Left ventricle myocardium inferior (tissue), 1 donor: ENCODE measurements around the gene SEC24D. TPM values are rescaled to one million over a fixed set of nuclear protein-coding genes. Genes with fewer than 3 reads are reported as not detected.
A peak's percentile ranks its signal among the peaks of the same experiment; 100 is the strongest.

Experiments
- DNase-seq: peaks from one replicate; pipeline ENCODE4 v3.0.0-alpha.2; 2020
- H3K27ac ChIP-seq: fragments of 200-600 bp; replicated peaks from 2 replicates; pipeline ENCODE4 v1.8.0; 2021
- H3K27me3 ChIP-seq: fragments of 200-600 bp; 2 replicates; pipeline ENCODE4 v1.8.0; 2021; ENCODE audit warnings: low read depth
- H3K36me3 ChIP-seq: fragments of 200-600 bp; 2 replicates; pipeline ENCODE4 v1.8.0; 2021
- H3K4me1 ChIP-seq: fragments of 200-600 bp; 2 replicates; pipeline ENCODE4 v1.8.0; 2021
- H3K4me3 ChIP-seq: fragments of 200-600 bp; 2 replicates; pipeline ENCODE4 v1.8.0; 2021; ENCODE audit warnings: mild to moderate bottlenecking, moderate library complexity
- H3K9me3 ChIP-seq: fragments of 200-600 bp; replicated peaks from 2 replicates; pipeline ENCODE4 v1.8.0; 2021
- intact Hi-C: fragments of 100-400 bp; cut with micrococcal nuclease; formaldehyde crosslinking; loops from one replicate; pipeline ENCODE4 v1.11.0; 2022
- total RNA-seq: library from RNA; stranded (reverse); fragmentation: NEBNext Ultra II Directional; extraction: Animal tissue kit (Norgen Biotek cat#: 25700); gene quantifications from one replicate; pipeline ENCODE4 v1.2.1, GENCODE V29; 2021
- TF ChIP-seq, protein P1 (sequence below): fragments of 200-600 bp; IDR thresholded peaks from 2 replicates; pipeline ENCODE4 v1.8.0; 2021; ENCODE audit warnings: antibody characterized with exemption, mild to moderate bottlenecking, borderline replicate concordance
- donor health status: DM: no; HTN: yes; CAD: no; lungs with severe emphysema.

The SEC24D gene
- total RNA-seq, 1 donor from 2014 or later = 10.5 TPM

DNA sequence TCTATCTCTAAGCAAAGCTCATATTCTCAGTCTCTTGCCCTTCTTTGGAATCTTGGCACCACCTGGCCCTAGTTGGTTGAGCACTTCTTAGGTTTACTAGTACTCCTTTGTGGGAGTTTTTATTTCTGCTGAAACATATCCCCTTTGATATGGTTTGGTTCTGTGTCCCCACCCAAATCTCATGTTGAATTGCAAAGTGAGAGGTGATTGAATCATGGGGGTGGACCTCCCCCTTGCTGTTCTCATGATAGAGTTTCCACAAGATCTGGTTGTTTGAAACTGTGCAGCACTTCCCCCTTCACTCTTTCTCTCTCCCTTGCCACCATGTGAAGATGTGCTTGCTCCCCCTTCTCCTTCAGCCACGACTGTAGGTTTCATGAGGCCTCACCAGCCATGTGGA is 30.5 kb upstream of the SEC24D start:
- no peak overlapping the region for H3K27ac ChIP-seq
- H3K9me3 ChIP-seq = no peaks in the 10 kb centered on the region
- no peaks in the 10 kb centered on the region for H3K27me3 ChIP-seq
- intact Hi-C loops = no loop called here
- no peaks in the 10 kb centered on the region for H3K36me3 ChIP-seq
- no peak for DNase-seq
- TF ChIP-seq, protein P1, sequence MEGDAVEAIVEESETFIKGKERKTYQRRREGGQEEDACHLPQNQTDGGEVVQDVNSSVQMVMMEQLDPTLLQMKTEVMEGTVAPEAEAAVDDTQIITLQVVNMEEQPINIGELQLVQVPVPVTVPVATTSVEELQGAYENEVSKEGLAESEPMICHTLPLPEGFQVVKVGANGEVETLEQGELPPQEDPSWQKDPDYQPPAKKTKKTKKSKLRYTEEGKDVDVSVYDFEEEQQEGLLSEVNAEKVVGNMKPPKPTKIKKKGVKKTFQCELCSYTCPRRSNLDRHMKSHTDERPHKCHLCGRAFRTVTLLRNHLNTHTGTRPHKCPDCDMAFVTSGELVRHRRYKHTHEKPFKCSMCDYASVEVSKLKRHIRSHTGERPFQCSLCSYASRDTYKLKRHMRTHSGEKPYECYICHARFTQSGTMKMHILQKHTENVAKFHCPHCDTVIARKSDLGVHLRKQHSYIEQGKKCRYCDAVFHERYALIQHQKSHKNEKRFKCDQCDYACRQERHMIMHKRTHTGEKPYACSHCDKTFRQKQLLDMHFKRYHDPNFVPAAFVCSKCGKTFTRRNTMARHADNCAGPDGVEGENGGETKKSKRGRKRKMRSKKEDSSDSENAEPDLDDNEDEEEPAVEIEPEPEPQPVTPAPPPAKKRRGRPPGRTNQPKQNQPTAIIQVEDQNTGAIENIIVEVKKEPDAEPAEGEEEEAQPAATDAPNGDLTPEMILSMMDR = no peak
- H3K4me3 ChIP-seq = no peak overlapping the region
- H3K4me1 ChIP-seq = peaks cover 24% of the 10 kb centered on the region

DNA sequence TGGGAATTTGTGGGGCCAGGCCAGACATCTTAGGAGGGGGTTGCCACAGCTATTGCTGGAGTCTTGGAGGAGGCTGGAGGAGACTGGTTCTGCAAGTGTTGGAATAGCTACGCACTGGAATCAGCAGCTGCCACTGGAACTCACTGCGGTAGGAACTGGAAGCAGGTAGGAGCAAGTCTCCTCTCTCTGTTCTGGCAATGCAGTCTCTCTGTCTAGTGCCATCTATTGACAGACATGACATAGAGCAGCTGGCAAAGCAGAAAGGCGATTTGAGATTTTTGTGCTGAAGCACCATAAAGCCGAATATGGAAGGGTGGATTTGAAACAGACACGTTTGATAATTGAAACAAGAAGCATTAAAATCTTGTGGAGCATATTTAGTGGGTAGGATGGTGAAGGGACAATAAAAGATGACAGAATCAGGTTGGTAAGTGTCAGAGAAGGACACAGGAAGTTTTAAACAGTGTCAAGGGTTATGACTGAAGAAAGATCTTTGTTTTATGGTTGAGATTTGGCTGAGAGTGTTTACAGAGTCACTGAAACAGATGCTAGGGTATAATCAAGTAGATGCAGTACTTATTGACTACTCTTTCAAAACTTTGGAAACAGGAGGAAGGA is 29.3 kb upstream of the SEC24D start:
- intact Hi-C loops = no loop called here
- H3K36me3 ChIP-seq = no peaks in the 10 kb centered on the region
- TF ChIP-seq, protein P1 = peak; percentile 71
- no peak for DNase-seq
- H3K9me3 ChIP-seq = no peaks in the 10 kb centered on the region
- no peak overlapping the region for H3K27ac ChIP-seq
- no peak overlapping the region for H3K4me3 ChIP-seq
- H3K27me3 ChIP-seq = no peaks in the 10 kb centered on the region
- H3K4me1 ChIP-seq = peaks cover 18% of the 10 kb centered on the region

DNA sequence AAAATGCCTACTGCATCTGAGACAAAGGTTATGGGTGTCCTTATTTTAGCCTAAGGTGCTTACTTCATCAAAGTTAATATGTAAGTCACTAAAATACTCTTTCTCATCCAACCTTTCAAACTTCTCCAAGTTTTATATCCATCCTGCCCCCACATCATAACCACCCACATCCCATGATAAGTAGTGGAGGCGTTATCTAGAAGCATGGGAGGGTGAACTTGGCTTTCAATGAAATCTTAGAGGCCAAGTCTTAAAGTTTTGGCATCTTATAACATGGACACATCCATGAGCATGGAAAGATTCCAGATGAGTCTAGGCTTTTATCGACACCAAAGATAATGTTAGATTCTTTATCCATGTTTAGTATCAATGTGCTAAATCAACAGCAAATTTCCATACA is 22.9 kb upstream of the SEC24D start:
- Histone ChIP-seq H3K27ac (no peak overlapping the region), H3K4me3 (no peak overlapping the region), H3K27me3 (no peaks in the 10 kb centered on the region), H3K9me3 (no peaks in the 10 kb centered on the region), H3K36me3 (no peaks in the 10 kb centered on the region), H3K4me1 (no peaks in the 10 kb centered on the region)
- DNase-seq = no peak
- TF ChIP-seq, protein P1 = no peak
- intact Hi-C loops = no loop called here

DNA sequence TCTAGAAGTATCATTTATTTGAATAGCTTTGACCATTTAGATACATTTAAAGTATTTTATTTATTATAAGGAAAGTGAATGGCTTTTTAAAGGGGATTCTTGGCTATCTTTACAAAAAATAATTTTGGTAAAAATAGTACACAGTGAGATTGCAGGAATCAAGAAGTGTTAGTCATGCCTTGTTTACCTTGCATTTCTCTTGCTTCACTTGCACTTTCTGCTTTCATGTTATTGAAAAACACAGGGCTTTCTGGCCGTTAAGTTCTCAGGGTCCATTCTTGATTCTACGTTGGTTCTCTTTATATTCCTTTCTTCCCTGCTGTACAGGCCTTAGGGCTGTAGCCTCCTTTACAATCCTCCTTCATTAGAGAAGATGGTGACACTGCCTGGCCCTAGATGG is 21.8 kb upstream of the SEC24D start:
- intact Hi-C loops = no loop called here
- TF ChIP-seq, protein P1 = no peak
- Histone ChIP-seq H3K27me3 (no peaks in the 10 kb centered on the region), H3K4me3 (no peak overlapping the region), H3K4me1 (no peaks in the 10 kb centered on the region), H3K9me3 (no peaks in the 10 kb centered on the region), H3K36me3 (no peaks in the 10 kb centered on the region), H3K27ac (no peak overlapping the region)
- DNase-seq = no peak

DNA sequence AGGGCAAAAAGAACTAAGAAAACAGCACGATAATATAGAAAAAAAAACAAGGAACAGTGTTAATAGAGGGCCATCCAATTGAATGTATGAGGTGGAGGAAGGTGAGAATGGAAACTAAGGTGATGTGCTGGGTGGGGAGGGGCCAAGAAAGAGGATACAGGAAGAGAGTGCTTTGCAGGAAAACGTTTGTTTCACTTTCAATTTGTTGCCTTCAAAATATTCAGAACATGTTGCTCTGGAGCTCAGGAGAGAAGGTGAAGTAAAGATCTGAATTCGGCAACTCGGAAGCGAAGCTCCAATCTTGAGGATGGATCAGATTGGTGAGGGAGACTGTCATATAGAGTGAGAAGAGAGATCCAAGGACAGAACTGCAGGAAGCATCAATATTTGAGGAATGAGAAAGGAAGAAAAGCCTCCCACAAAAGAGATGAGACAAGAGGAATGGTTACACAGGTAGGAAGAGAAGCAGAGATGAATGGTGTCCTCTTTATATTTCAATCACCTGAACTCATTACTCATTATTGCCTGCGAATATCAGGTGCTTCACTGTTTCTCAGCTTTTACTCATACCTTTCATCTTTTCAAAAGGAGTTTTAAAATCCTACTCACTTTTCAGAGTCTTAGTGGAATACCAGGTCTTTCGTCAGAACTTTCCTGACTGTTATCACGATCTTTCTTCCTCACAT is 14.7 kb upstream of the SEC24D start:
- Histone ChIP-seq H3K4me3 (peak overlapping the region; percentile 61), H3K27ac (peak overlapping the region; percentile 29), H3K27me3 (no peaks in the 10 kb centered on the region), H3K9me3 (no peaks in the 10 kb centered on the region), H3K4me1 (no peaks in the 10 kb centered on the region), H3K36me3 (no peaks in the 10 kb centered on the region)
- TF ChIP-seq, protein P1 = no peak
- intact Hi-C loops = no loop called here
- DNase-seq = no peak
